ENCODE data around the gene VGF. TPM values are rescaled to one million over a fixed set of nuclear protein-coding genes. Genes with fewer than 3 reads are reported as not detected.

VGF gene
- total RNA-seq, 1 experiment from 2014 or later, result 0.14 TPM

DNA sequence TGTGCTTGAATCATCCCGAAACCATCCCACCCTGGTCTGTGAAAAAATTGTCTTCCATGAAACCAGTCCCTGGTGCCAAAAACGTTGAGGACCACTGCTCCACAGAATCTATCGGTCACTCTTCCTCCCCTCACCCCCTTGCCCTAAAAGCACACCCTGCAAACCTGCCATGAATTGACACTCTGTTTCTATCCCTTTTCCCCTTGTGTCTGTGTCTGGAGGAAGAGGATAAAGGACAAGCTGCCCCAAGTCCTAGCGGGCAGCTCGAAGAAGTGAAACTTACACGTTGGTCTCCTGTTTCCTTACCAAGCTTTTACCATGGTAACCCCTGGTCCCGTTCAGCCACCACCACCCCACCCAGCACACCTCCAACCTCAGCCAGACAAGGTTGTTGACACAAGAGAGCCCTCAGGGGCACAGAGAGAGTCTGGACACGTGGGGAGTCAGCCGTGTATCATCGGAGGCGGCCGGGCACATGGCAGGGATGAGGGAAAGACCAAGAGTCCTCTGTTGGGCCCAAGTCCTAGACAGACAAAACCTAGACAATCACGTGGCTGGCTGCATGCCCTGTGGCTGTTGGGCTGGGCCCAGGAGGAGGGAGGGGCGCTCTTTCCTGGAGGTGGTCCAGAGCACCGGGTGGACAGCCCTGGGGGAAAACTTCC lies 39.2 kb downstream of the VGF start:
- CTCF ChIA-PET, result interaction anchor here (1.0 kb wide), 1 partner anchor 18 kb away, joined by 4 read pairs; no protein-coding TSS in a partner anchor
- peaks cover 21% of the 10 kb centered on the region for H3K4me1 Mint-ChIP-seq (ENCODE audit: low read depth, unreplicated experiment)
- no peaks in the 10 kb centered on the region for H3K27me3 Mint-ChIP-seq (ENCODE audit: unreplicated experiment)
- H3K36me3 Mint-ChIP-seq (ENCODE audit: insufficient read depth, unreplicated experiment), result no peaks in the 10 kb centered on the region
- no peak for DNase-seq
- intact Hi-C loops (cut with micrococcal nuclease; ENCODE audit: unreplicated experiment), result no loop called here
- no peaks in the 10 kb centered on the region for H3K9me3 Mint-ChIP-seq (ENCODE audit: low read depth, unreplicated experiment)
- TF ChIP-seq, protein P1, sequence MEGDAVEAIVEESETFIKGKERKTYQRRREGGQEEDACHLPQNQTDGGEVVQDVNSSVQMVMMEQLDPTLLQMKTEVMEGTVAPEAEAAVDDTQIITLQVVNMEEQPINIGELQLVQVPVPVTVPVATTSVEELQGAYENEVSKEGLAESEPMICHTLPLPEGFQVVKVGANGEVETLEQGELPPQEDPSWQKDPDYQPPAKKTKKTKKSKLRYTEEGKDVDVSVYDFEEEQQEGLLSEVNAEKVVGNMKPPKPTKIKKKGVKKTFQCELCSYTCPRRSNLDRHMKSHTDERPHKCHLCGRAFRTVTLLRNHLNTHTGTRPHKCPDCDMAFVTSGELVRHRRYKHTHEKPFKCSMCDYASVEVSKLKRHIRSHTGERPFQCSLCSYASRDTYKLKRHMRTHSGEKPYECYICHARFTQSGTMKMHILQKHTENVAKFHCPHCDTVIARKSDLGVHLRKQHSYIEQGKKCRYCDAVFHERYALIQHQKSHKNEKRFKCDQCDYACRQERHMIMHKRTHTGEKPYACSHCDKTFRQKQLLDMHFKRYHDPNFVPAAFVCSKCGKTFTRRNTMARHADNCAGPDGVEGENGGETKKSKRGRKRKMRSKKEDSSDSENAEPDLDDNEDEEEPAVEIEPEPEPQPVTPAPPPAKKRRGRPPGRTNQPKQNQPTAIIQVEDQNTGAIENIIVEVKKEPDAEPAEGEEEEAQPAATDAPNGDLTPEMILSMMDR (IDR thresholded peaks at IDR 0.05; ENCODE audit: unreplicated experiment), result no peak
- no peak overlapping the region for H3K27ac Mint-ChIP-seq (ENCODE audit: unreplicated experiment)
- no TSS peak for BruUV-seq (replicated peaks)
- H3K4me3 Mint-ChIP-seq (ENCODE audit: low read depth, unreplicated experiment), result no peak overlapping the region

DNA sequence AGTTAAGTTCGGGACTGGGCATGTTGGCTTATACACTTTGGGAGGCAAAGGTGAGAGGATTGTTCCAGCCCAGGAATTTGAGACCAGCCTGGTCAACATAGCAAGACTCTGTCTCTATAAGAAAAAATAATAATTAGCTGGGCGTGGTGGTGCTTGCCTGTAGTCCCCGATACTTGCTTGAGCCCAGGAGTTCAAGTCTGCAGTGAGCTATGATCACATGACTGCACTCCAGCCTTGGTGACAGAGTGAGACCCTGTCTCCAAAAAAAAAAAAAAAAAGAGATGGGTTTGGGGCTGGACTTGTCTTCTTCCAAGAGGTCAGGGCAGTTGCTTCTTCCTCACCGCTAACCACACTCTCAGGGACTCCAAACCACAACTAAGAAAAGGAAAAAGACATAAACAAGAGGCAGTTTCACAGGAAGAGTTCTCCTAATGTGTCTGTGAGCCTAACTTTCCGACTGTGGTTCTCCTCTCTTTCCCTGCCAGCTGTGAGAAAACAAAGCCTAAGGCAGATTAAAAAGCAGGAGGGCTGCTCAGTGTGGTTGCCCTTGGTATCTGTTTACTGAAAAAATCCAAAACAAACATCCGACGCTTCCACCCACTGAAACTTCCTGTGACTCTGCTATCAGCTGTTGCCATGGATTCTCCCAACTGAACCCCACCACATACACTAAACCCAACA lies 40.9 kb downstream of the VGF start:
- Mint-ChIP-seq H3K4me1 (ENCODE audit: low read depth, unreplicated experiment) (peaks cover 21% of the 10 kb centered on the region), H3K4me3 (ENCODE audit: low read depth, unreplicated experiment) (no peak overlapping the region), H3K36me3 (ENCODE audit: insufficient read depth, unreplicated experiment) (no peaks in the 10 kb centered on the region), H3K27ac (ENCODE audit: unreplicated experiment) (no peak overlapping the region), H3K27me3 (ENCODE audit: unreplicated experiment) (no peaks in the 10 kb centered on the region), H3K9me3 (ENCODE audit: low read depth, unreplicated experiment) (no peaks in the 10 kb centered on the region)
- TF ChIP-seq, protein P1 (IDR thresholded peaks at IDR 0.05; ENCODE audit: unreplicated experiment), result no peak
- BruUV-seq (replicated peaks), result no TSS peak
- no peak for DNase-seq
- intact Hi-C loops (cut with micrococcal nuclease; ENCODE audit: unreplicated experiment), result no loop called here
- CTCF ChIA-PET, result no interaction called here

DNA sequence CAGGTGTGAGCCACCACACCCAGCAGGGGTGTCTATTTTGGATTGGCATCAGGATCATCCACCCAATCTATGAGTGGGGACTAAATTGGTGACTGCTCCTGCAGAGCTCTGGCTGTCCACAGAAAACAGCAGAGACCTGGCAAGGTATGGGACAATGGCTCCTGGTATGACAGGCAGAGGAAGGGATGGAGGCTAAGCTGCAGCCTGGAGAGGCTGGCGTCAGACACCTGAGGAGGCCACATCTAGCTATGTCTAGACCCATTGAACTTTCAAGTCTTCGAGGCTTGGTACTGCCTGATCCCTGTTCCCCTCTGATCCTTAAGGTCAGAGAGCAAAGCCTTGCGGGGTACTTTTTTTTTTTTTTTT lies 41.7 kb downstream of the VGF start:
- BruUV-seq (replicated peaks), result no TSS peak
- Mint-ChIP-seq H3K27ac (ENCODE audit: unreplicated experiment) (no peak overlapping the region), H3K36me3 (ENCODE audit: insufficient read depth, unreplicated experiment) (no peaks in the 10 kb centered on the region), H3K4me1 (ENCODE audit: low read depth, unreplicated experiment) (peaks cover 21% of the 10 kb centered on the region), H3K9me3 (ENCODE audit: low read depth, unreplicated experiment) (no peaks in the 10 kb centered on the region), H3K4me3 (ENCODE audit: low read depth, unreplicated experiment) (no peak overlapping the region), H3K27me3 (ENCODE audit: unreplicated experiment) (no peaks in the 10 kb centered on the region)
- DNase-seq, result no peak
- CTCF ChIA-PET, result interaction anchor here (0.5 to 1.3 kb wide), 4 partner anchors 19 to 152 kb away, joined by 3 read pairs; partner anchors contain the start of gene TRIM56
- TF ChIP-seq, protein P1 (IDR thresholded peaks at IDR 0.05; ENCODE audit: unreplicated experiment), result no peak
- intact Hi-C loops (cut with micrococcal nuclease; ENCODE audit: unreplicated experiment), result no loop called here

DNA sequence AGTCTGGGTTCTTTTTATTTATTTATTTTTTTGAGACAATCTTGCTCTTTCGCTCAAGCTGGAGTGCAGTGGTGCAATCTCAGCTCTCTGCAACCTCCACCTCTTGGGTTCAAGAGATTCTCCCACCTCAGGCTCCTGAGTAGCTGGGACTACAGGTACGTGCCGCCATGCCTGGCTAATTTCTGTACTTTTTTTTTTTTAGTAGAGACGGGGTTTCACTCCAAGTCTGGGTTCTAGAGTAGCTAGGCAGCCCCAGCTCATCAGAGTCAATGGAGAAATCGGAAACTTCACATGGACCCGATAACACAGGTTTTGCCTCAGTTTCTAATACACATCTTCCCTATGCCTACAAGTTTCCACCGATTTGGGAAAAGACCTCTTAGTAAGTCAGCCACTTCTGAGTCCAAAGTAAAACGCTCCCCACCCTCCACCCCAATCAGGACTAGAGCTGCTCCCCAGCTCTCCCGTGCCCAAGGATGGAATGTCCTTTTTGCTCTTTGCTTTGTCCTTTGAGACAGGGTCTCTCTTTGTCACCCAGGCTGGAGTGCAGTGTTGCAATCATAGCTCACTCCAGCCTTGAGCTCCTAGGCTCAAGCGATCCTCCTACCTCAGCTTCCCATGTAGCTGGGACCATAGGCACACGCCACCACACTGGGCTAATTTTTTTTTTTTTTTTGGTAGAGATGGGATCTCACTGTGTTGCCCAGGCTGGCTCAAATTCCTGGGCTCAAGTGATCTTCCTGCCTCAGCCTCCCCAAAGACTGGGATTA lies 42.3 kb downstream of the VGF start:
- TF ChIP-seq, protein P1 (IDR thresholded peaks at IDR 0.05; ENCODE audit: unreplicated experiment), result no peak
- H3K4me1 Mint-ChIP-seq (ENCODE audit: low read depth, unreplicated experiment), result peaks cover 21% of the 10 kb centered on the region
- H3K27ac Mint-ChIP-seq (ENCODE audit: unreplicated experiment), result no peak overlapping the region
- CTCF ChIA-PET, result interaction anchor here (0.6 to 1.3 kb wide), 3 partner anchors 38 to 152 kb away, joined by 3 read pairs; partner anchors contain the start of gene TRIM56
- no peaks in the 10 kb centered on the region for H3K36me3 Mint-ChIP-seq (ENCODE audit: insufficient read depth, unreplicated experiment)
- no peaks in the 10 kb centered on the region for H3K9me3 Mint-ChIP-seq (ENCODE audit: low read depth, unreplicated experiment)
- no peak for DNase-seq
- no TSS peak for BruUV-seq (replicated peaks)
- no peak overlapping the region for H3K4me3 Mint-ChIP-seq (ENCODE audit: low read depth, unreplicated experiment)
- intact Hi-C loops (cut with micrococcal nuclease; ENCODE audit: unreplicated experiment), result no loop called here
- no peaks in the 10 kb centered on the region for H3K27me3 Mint-ChIP-seq (ENCODE audit: unreplicated experiment)

Data from Calu3 (cell line).